Fibroblast of lung (primary cell): ENCODE data around the gene CDC16. TPM values are rescaled to one million over a fixed set of nuclear protein-coding genes. Genes with fewer than 3 reads are reported as not detected.

ENCODE experiments used
- DNase-seq, 2 donors: peaks; one replicate each; pipeline versions ENCODE4 v3.0.0 to v3.0.0-alpha.2; 2010; ENCODE audit warnings: low read depth in 2 of 2
- H2AFZ ChIP-seq: 2 replicates; pipeline ENCODE4 v1.5.1; 2012; ENCODE audit warnings: low read length, control low read depth, inconsistent platforms
- H3K27ac ChIP-seq: 2 replicates; pipeline ENCODE4 v1.5.1; 2011; ENCODE audit warnings: low read length, control low read depth; ENCODE audit not compliant: insufficient read depth
- H3K27me3 ChIP-seq: 2 replicates; pipeline ENCODE4 v1.5.1; 2011; ENCODE audit warnings: mild to moderate bottlenecking, low read length; ENCODE audit not compliant: control insufficient read depth, insufficient read depth
- H3K36me3 ChIP-seq: 2 replicates; pipeline ENCODE4 v1.5.1; 2011; ENCODE audit warnings: low read length; ENCODE audit not compliant: control insufficient read depth, insufficient read depth
- H3K4me1 ChIP-seq: 2 replicates; pipeline ENCODE4 v1.5.1; 2011; ENCODE audit warnings: low read length; ENCODE audit not compliant: control insufficient read depth, insufficient read depth; ENCODE audit errors: extremely low read depth
- H3K4me2 ChIP-seq: 2 replicates; pipeline ENCODE4 v1.5.1; 2011; ENCODE audit warnings: low read length, control low read depth; ENCODE audit not compliant: insufficient read depth; ENCODE audit errors: extremely low read depth
- H3K4me3 ChIP-seq, 4 experiments: fragments of 200-600 bp in 1 of 4; sonication (generic) in 1 of 4; replicated peaks in 1 of 4; 2 replicates each; pipeline ENCODE4 v1.5.1; 2011 to 2016; ENCODE audit warnings: low read length in 4 of 4, low read depth in 3 of 4, mild to moderate bottlenecking in 3 of 4, control low read depth in 2 of 4, inconsistent platforms in 1 of 4, mixed read lengths in 1 of 4; ENCODE audit not compliant: insufficient read depth in 1 of 4; ENCODE audit errors: control extremely low read depth in 1 of 4
- H3K79me2 ChIP-seq: 2 replicates; pipeline ENCODE4 v1.5.1; 2012; ENCODE audit warnings: mild to moderate bottlenecking, low read length, inconsistent platforms; ENCODE audit not compliant: control insufficient read depth, insufficient read depth
- H3K9ac ChIP-seq: 2 replicates; pipeline ENCODE4 v1.5.1; 2011; ENCODE audit warnings: mild to moderate bottlenecking, low read length, control low read depth; ENCODE audit not compliant: insufficient read depth
- H3K9me3 ChIP-seq: 2 replicates; pipeline ENCODE4 v1.5.1; 2012; ENCODE audit warnings: low read depth, low read length; ENCODE audit not compliant: control insufficient read depth, insufficient read depth
- H4K20me1 ChIP-seq: 2 replicates; pipeline ENCODE4 v1.5.1; 2011; ENCODE audit warnings: low read length; ENCODE audit not compliant: control insufficient read depth, insufficient read depth; ENCODE audit errors: extremely low read depth
- CTCF ChIP-seq, 2 donors: IDR thresholded peaks in 1 of 2; conservative IDR thresholded peaks in 1 of 2; 1 replicate in 1 of 2; 2 replicates in 1 of 2; pipeline ENCODE4 v1.5.1; 2011 to 2012; ENCODE audit warnings: low read length in 2 of 2, control low read depth in 1 of 2, inconsistent platforms in 1 of 2, low read depth in 1 of 2, mild to moderate bottlenecking in 1 of 2
- EZH2 ChIP-seq: IDR thresholded peaks from 2 replicates; pipeline ENCODE4 v1.5.1; 2012; ENCODE audit warnings: low read length, control low read depth, mild to moderate bottlenecking; ENCODE audit errors: missing control alignments
- polyA plus RNA-seq, 2 donors: library from polyadenylated mRNA; depleted of rRNA in 1 of 2; stranded (reverse) in 1 of 2; unstranded in 1 of 2; fragments of >200 nt; gene quantifications; 2 replicates each; pipeline ENCODE4 v1.2.1, GENCODE V29; 2011 to 2012; ENCODE audit warnings: missing spikeins in 1 of 2
- total RNA-seq: library from RNA; depleted of rRNA; stranded (reverse); fragments of >200 nt; gene quantifications from 2 replicates; pipeline ENCODE4 v1.2.1, GENCODE V29; 2014

CDC16 gene
- total and polyA plus RNA-seq, 2 donors (not counting 1 experiment from before 2014, with no cell fraction given), result 52.2 to 101 TPM

- Histone ChIP-seq H4K20me1 (no peaks in the 10 kb centered on the region), H2AFZ (no peak overlapping the region), H3K4me3 (no peak overlapping the region), H3K79me2 (no peaks in the 10 kb centered on the region), H3K4me2 (no peak overlapping the region), H3K4me1 (no peaks in the 10 kb centered on the region), H3K9me3 (no peaks in the 10 kb centered on the region), H3K36me3 (peaks cover 20% of the 10 kb centered on the region), H3K27ac (no peak overlapping the region), H3K9ac (no peak overlapping the region), H3K27me3 (no peaks in the 10 kb centered on the region)
- DNase-seq, result no peak
- TF ChIP-seq EZH2, result no peak
- no peak for TF ChIP-seq CTCF (conservative IDR thresholded peaks at IDR 0.05 in 1 of 2, IDR thresholded peaks at IDR 0.05 in 1 of 2; ENCODE audit: low read depth in 1 of 2, low read length in 2 of 2)
Measured at GRCh38 chr13:114256547-114256946, 21.9 kb downstream of the CDC16 start.

- H3K79me2 ChIP-seq, result no peaks in the 10 kb centered on the region
- no peak overlapping the region for H3K4me3 ChIP-seq
- TF ChIP-seq CTCF (conservative IDR thresholded peaks at IDR 0.05 in 1 of 2, IDR thresholded peaks at IDR 0.05 in 1 of 2; ENCODE audit: low read depth in 1 of 2, low read length in 2 of 2) (no peak), EZH2 (no peak)
- no peaks in the 10 kb centered on the region for H4K20me1 ChIP-seq
- no peak overlapping the region for H3K27ac ChIP-seq
- H3K4me1 ChIP-seq, result no peaks in the 10 kb centered on the region
- DNase-seq, result no peak
- no peak overlapping the region for H3K4me2 ChIP-seq
- no peak overlapping the region for H3K9ac ChIP-seq
- H3K9me3 ChIP-seq, result no peaks in the 10 kb centered on the region
- no peak overlapping the region for H2AFZ ChIP-seq
- no peaks in the 10 kb centered on the region for H3K27me3 ChIP-seq
- H3K36me3 ChIP-seq, result peaks cover 19% of the 10 kb centered on the region
Measured at GRCh38 chr13:114257014-114257413, 22.3 kb downstream of the CDC16 start.

- Histone ChIP-seq H3K79me2 (no peaks in the 10 kb centered on the region), H3K9me3 (no peaks in the 10 kb centered on the region), H3K27me3 (no peaks in the 10 kb centered on the region), H3K4me3 (no peak overlapping the region), H3K4me2 (no peak overlapping the region), H3K36me3 (peaks cover 22% of the 10 kb centered on the region), H3K9ac (no peak overlapping the region), H2AFZ (no peak overlapping the region), H3K4me1 (no peaks in the 10 kb centered on the region), H4K20me1 (no peaks in the 10 kb centered on the region), H3K27ac (no peak overlapping the region)
- no peak for TF ChIP-seq EZH2
- DNase-seq, result no peak
Measured at GRCh38 chr13:114258589-114258988, 23.9 kb downstream of the CDC16 start.
